Measurements from ENCODE around the gene WBP1L.
"Not testable (repeated sequence)": the region's sequence is repeated elsewhere in the genome, so short reads cannot be mapped to it uniquely, and the experiment has no call there.

WBP1L gene

GRCh38 chr10:102712843-102713538, 30.8 kb upstream of the WBP1L start:
- Histone ChIP-seq H3K4me1 (ENCODE audit: control insufficient read depth, insufficient read depth, low read length, unreplicated experiment) (peaks cover 27% of the 10 kb centered on the region), H2AFZ (ENCODE audit: low read length, unreplicated experiment) (peak overlapping the region; percentile 78), H3K4me3 (ENCODE audit: low read depth, low read length) (peak overlapping the region; percentile 90), H3K27me3 (ENCODE audit: insufficient read depth, low read length) (no peaks in the 10 kb centered on the region), H3K27ac (ENCODE audit: low read depth, low read length) (peak overlapping the region; percentile 86), H3K79me2 (ENCODE audit: control insufficient read depth, insufficient read depth, low read length, unreplicated experiment) (peaks cover 36% of the 10 kb centered on the region), H3K36me3 (ENCODE audit: insufficient read depth, low read length) (no peaks in the 10 kb centered on the region)

GRCh38 chr10:102713539-102713813, 30.3 kb upstream of the WBP1L start:
- H3K27ac ChIP-seq (ENCODE audit: low read depth, low read length) = peak overlapping the region; percentile 86
- peaks cover 27% of the 10 kb centered on the region for H3K4me1 ChIP-seq (ENCODE audit: control insufficient read depth, insufficient read depth, low read length, unreplicated experiment)
- H3K27me3 ChIP-seq (ENCODE audit: insufficient read depth, low read length) = no peaks in the 10 kb centered on the region
- H3K36me3 ChIP-seq (ENCODE audit: insufficient read depth, low read length) = no peaks in the 10 kb centered on the region
- peaks cover 36% of the 10 kb centered on the region for H3K79me2 ChIP-seq (ENCODE audit: control insufficient read depth, insufficient read depth, low read length, unreplicated experiment)
- peak overlapping the region; percentile 90 for H3K4me3 ChIP-seq (ENCODE audit: low read depth, low read length)
- peak overlapping the region; percentile 78 for H2AFZ ChIP-seq (ENCODE audit: low read length, unreplicated experiment)

- H3K27ac ChIP-seq (ENCODE audit: low read depth, low read length) = peak within 1 kb of the TSS; percentile 86
- no peaks in the 10 kb centered on the region for H3K27me3 ChIP-seq (ENCODE audit: insufficient read depth, low read length)
- no peaks in the 10 kb centered on the region for H3K36me3 ChIP-seq (ENCODE audit: insufficient read depth, low read length)
- peaks cover 36% of the 10 kb centered on the region for H3K79me2 ChIP-seq (ENCODE audit: control insufficient read depth, insufficient read depth, low read length, unreplicated experiment)
- H3K4me3 ChIP-seq (ENCODE audit: low read depth, low read length) = peak within 1 kb of the TSS; percentile 90
- H2AFZ ChIP-seq (ENCODE audit: low read length, unreplicated experiment) = peak within 1 kb of the TSS; percentile 84
- H3K4me1 ChIP-seq (ENCODE audit: control insufficient read depth, insufficient read depth, low read length, unreplicated experiment) = peaks cover 27% of the 10 kb centered on the region
These were observed 29.7 kb upstream of the WBP1L start, which contains the start of gene ARL3 for GRCh38 chr10:102713814-102714620. ARL3 (minus strand) TSS chr10:102714397; CDS start chr10:102714275, 122 bp downstream.

- Histone ChIP-seq H3K4me1 (ENCODE audit: control insufficient read depth, insufficient read depth, low read length, unreplicated experiment) (peaks cover 27% of the 10 kb centered on the region), H3K36me3 (ENCODE audit: insufficient read depth, low read length) (no peaks in the 10 kb centered on the region), H2AFZ (ENCODE audit: low read length, unreplicated experiment) (peak within 1 kb of the TSS; percentile 84), H3K4me3 (ENCODE audit: low read depth, low read length) (peak within 1 kb of the TSS; percentile 90), H3K27me3 (ENCODE audit: insufficient read depth, low read length) (no peaks in the 10 kb centered on the region), H3K27ac (ENCODE audit: low read depth, low read length) (peak within 1 kb of the TSS; percentile 86), H3K79me2 (ENCODE audit: control insufficient read depth, insufficient read depth, low read length, unreplicated experiment) (peaks cover 36% of the 10 kb centered on the region)
These were observed 28.9 kb upstream of the WBP1L start, which contains the start of gene SFXN2 for GRCh38 chr10:102714621-102715455. SFXN2 (plus strand) TSS chr10:102714636; CDS start chr10:102726637, 12,001 bp downstream.

GRCh38 chr10:102715880-102716279, 27.9 kb upstream of the WBP1L start:
- Histone ChIP-seq H3K79me2 (ENCODE audit: control insufficient read depth, insufficient read depth, low read length, unreplicated experiment) (peaks cover 26% of the 10 kb centered on the region), H3K4me3 (ENCODE audit: low read depth, low read length) (peak overlapping the region; percentile 90; the same call in 1 of the 2 replicates)

GRCh38 chr10:102716900-102717565, 26.7 kb upstream of the WBP1L start:
- H3K4me1 ChIP-seq (ENCODE audit: control insufficient read depth, insufficient read depth, low read length, unreplicated experiment) = peaks cover 11% of the 10 kb centered on the region
- H2AFZ ChIP-seq (ENCODE audit: low read length, unreplicated experiment); H3K27me3 ChIP-seq (ENCODE audit: insufficient read depth, low read length); H3K27ac ChIP-seq (ENCODE audit: low read depth, low read length); H3K36me3 ChIP-seq (ENCODE audit: insufficient read depth, low read length); H3K4me3 ChIP-seq (ENCODE audit: low read depth, low read length): not testable (repeated sequence)
- H3K79me2 ChIP-seq (ENCODE audit: control insufficient read depth, insufficient read depth, low read length, unreplicated experiment) = peaks cover 18% of the 10 kb centered on the region

More at GRCh38 chr10:102715880-102716279, 27.9 kb upstream of the WBP1L start:
- Histone ChIP-seq H3K36me3 (ENCODE audit: insufficient read depth, low read length) (no peaks in the 10 kb centered on the region), H3K4me1 (ENCODE audit: control insufficient read depth, insufficient read depth, low read length, unreplicated experiment) (peaks cover 18% of the 10 kb centered on the region), H3K27me3 (ENCODE audit: insufficient read depth, low read length) (no peaks in the 10 kb centered on the region), H2AFZ (ENCODE audit: low read length, unreplicated experiment) (no peak overlapping the region), H3K27ac (ENCODE audit: low read depth, low read length) (no peak overlapping the region)

GRCh38 chr10:102718220-102718619, 25.5 kb upstream of the WBP1L start:
- H3K4me3 ChIP-seq (ENCODE audit: low read depth, low read length) = no peak overlapping the region
- peaks cover 10% of the 10 kb centered on the region for H3K79me2 ChIP-seq (ENCODE audit: control insufficient read depth, insufficient read depth, low read length, unreplicated experiment)
- no peak overlapping the region for H2AFZ ChIP-seq (ENCODE audit: low read length, unreplicated experiment)
- no peaks in the 10 kb centered on the region for H3K36me3 ChIP-seq (ENCODE audit: insufficient read depth, low read length)
- H3K27ac ChIP-seq (ENCODE audit: low read depth, low read length) = no peak overlapping the region
- H3K27me3 ChIP-seq (ENCODE audit: insufficient read depth, low read length) = no peaks in the 10 kb centered on the region
- H3K4me1 ChIP-seq (ENCODE audit: control insufficient read depth, insufficient read depth, low read length, unreplicated experiment) = peaks cover 6% of the 10 kb centered on the region

- H3K4me1 ChIP-seq (ENCODE audit: control insufficient read depth, insufficient read depth, low read length, unreplicated experiment) = peaks cover 5% of the 10 kb centered on the region
- H2AFZ ChIP-seq (ENCODE audit: low read length, unreplicated experiment) = no peak overlapping the region
- H3K27ac ChIP-seq (ENCODE audit: low read depth, low read length) = no peak overlapping the region
- H3K4me3 ChIP-seq (ENCODE audit: low read depth, low read length) = no peak overlapping the region
- no peaks in the 10 kb centered on the region for H3K36me3 ChIP-seq (ENCODE audit: insufficient read depth, low read length)
- peaks cover 10% of the 10 kb centered on the region for H3K79me2 ChIP-seq (ENCODE audit: control insufficient read depth, insufficient read depth, low read length, unreplicated experiment)
- H3K27me3 ChIP-seq (ENCODE audit: insufficient read depth, low read length) = no peaks in the 10 kb centered on the region
These were observed 23.4 kb upstream of the WBP1L start for GRCh38 chr10:102720337-102720736.

- Histone ChIP-seq H2AFZ (ENCODE audit: low read length, unreplicated experiment) (no peak overlapping the region), H3K36me3 (ENCODE audit: insufficient read depth, low read length) (no peaks in the 10 kb centered on the region), H3K79me2 (ENCODE audit: control insufficient read depth, insufficient read depth, low read length, unreplicated experiment) (peaks cover 8% of the 10 kb centered on the region), H3K27ac (ENCODE audit: low read depth, low read length) (no peak overlapping the region), H3K4me3 (ENCODE audit: low read depth, low read length) (no peak overlapping the region), H3K27me3 (ENCODE audit: insufficient read depth, low read length) (no peaks in the 10 kb centered on the region), H3K4me1 (ENCODE audit: control insufficient read depth, insufficient read depth, low read length, unreplicated experiment) (no peaks in the 10 kb centered on the region)
These were observed 22.9 kb upstream of the WBP1L start for GRCh38 chr10:102720775-102721301.

GRCh38 chr10:102721954-102722353, 21.8 kb upstream of the WBP1L start:
- Histone ChIP-seq H3K79me2 (ENCODE audit: control insufficient read depth, insufficient read depth, low read length, unreplicated experiment) (no peaks in the 10 kb centered on the region), H3K4me1 (ENCODE audit: control insufficient read depth, insufficient read depth, low read length, unreplicated experiment) (peaks cover 10% of the 10 kb centered on the region), H3K4me3 (ENCODE audit: low read depth, low read length) (no peak overlapping the region), H3K36me3 (ENCODE audit: insufficient read depth, low read length) (no peaks in the 10 kb centered on the region), H3K27me3 (ENCODE audit: insufficient read depth, low read length) (no peaks in the 10 kb centered on the region), H2AFZ (ENCODE audit: low read length, unreplicated experiment) (no peak overlapping the region), H3K27ac (ENCODE audit: low read depth, low read length) (no peak overlapping the region)
